GM18907 (cell line): ENCODE data around the gene COX7A2.

Experiments used
- ATAC-seq: cut with Tn5 transposase; IDR thresholded peaks from one replicate; pipeline ENCODE4 v1.9.1; 2021; ENCODE audit warnings: mild to moderate bottlenecking, moderate library complexity; ENCODE audit not compliant: unreplicated experiment

COX7A2 gene

GRCh38 chr6:75222261-75222660 lies 21.3 kb downstream of the COX7A2 start:
- no peak for ATAC-seq

- ATAC-seq, result no peak
Measured at GRCh38 chr6:75221116-75221515, 22.5 kb downstream of the COX7A2 start.

- no peak for ATAC-seq
Measured at GRCh38 chr6:75220357-75220756, 23.2 kb downstream of the COX7A2 start.

GRCh38 chr6:75219263-75219662 lies 24.3 kb downstream of the COX7A2 start:
- ATAC-seq, result no peak

- ATAC-seq, result no peak
Measured at GRCh38 chr6:75217193-75217592, 26.4 kb downstream of the COX7A2 start.

GRCh38 chr6:75215291-75215690 lies 28.3 kb downstream of the COX7A2 start:
- no peak for ATAC-seq

GRCh38 chr6:75213732-75214131 lies 29.9 kb downstream of the COX7A2 start:
- ATAC-seq, result no peak

- ATAC-seq, result no peak
Measured at GRCh38 chr6:75213112-75213511, 30.5 kb downstream of the COX7A2 start.

GRCh38 chr6:75211920-75212590 lies 31.5 kb downstream of the COX7A2 start:
- no peak for ATAC-seq

GRCh38 chr6:75210885-75211739 lies 32.5 kb downstream of the COX7A2 start:
- no peak for ATAC-seq

- no peak for ATAC-seq
Measured at GRCh38 chr6:75209184-75209723, 34.3 kb downstream of the COX7A2 start.

GRCh38 chr6:75208298-75209183 lies 35.1 kb downstream of the COX7A2 start:
- peak; percentile 82 for ATAC-seq

GRCh38 chr6:75206576-75207342 lies 36.8 kb downstream of the COX7A2 start:
- ATAC-seq, result no peak

GRCh38 chr6:75205776-75206575 lies 37.6 kb downstream of the COX7A2 start, which contains the start of gene COL12A1:
TSS of gene COL12A1 (minus strand) at chr6:75206053. CDS start at chr6:75202792, 3,261 bp downstream.
- ATAC-seq, result no peak

- no peak for ATAC-seq
Measured at GRCh38 chr6:75204959-75205775, 38.4 kb downstream of the COX7A2 start.

GRCh38 chr6:75204217-75204958 lies 39.2 kb downstream of the COX7A2 start:
- no peak for ATAC-seq

- ATAC-seq, result no peak
Measured at GRCh38 chr6:75203721-75204120, 39.9 kb downstream of the COX7A2 start.

GRCh38 chr6:75202676-75203131 lies 40.9 kb downstream of the COX7A2 start:
- no peak for ATAC-seq
